Liver (tissue), 9 donors: ENCODE measurements around the gene CDKN2AIPNL. TPM values are rescaled to one million over a fixed set of nuclear protein-coding genes. Genes with fewer than 3 reads are reported as not detected.

ENCODE experiments used
- DNase-seq: peaks from one replicate; pipeline ENCODE4 v3.0.0-alpha.2; 2017; ENCODE audit warnings: low spot score
- H3K27ac ChIP-seq, 2 donors: one replicate each; pipeline ENCODE4 v1.7.0; 2013; ENCODE audit warnings: inconsistent platforms in 2 of 2, low read length in 2 of 2, control low read depth in 1 of 2, low read depth in 1 of 2, mild to moderate bottlenecking in 1 of 2
- H3K27me3 ChIP-seq, 4 donors: one replicate each; pipeline versions ENCODE4 v1.6.1 to v1.7.0; 2013; ENCODE audit warnings: low read length in 3 of 4, inconsistent platforms in 1 of 4, mild to moderate bottlenecking in 1 of 4, moderate library complexity in 1 of 4; ENCODE audit not compliant: control insufficient read depth in 4 of 4, insufficient read depth in 4 of 4
- H3K36me3 ChIP-seq, 4 donors: one replicate each; pipeline versions ENCODE4 v1.6.1 to v1.7.0; 2013; ENCODE audit warnings: low read length in 3 of 4, mild to moderate bottlenecking in 3 of 4, low read depth in 1 of 4, moderate library complexity in 1 of 4; ENCODE audit not compliant: control insufficient read depth in 4 of 4, insufficient read depth in 3 of 4
- H3K4me1 ChIP-seq, 4 donors: one replicate each; pipeline versions ENCODE4 v1.6.1 to v1.7.0; 2013; ENCODE audit warnings: low read length in 3 of 4, mild to moderate bottlenecking in 3 of 4, moderate library complexity in 1 of 4; ENCODE audit not compliant: control insufficient read depth in 4 of 4, insufficient read depth in 4 of 4
- H3K4me3 ChIP-seq, 3 donors: one replicate each; pipeline versions ENCODE4 v1.6.1 to v1.7.0; 2013; ENCODE audit warnings: low read length in 3 of 3, control low read depth in 1 of 3, low read depth in 1 of 3, mild to moderate bottlenecking in 1 of 3
- H3K9ac ChIP-seq, 2 donors: one replicate each; pipeline ENCODE4 v1.7.0; 2013; ENCODE audit warnings: low read length in 2 of 2, mild to moderate bottlenecking in 2 of 2, moderate library complexity in 2 of 2, control low read depth in 1 of 2, low read depth in 1 of 2
- H3K9me3 ChIP-seq, 4 donors: one replicate each; pipeline versions ENCODE4 v1.6.1 to v1.7.0; 2013; ENCODE audit warnings: low read length in 3 of 4; ENCODE audit not compliant: control insufficient read depth in 4 of 4
- GABPA ChIP-seq, 2 donors: IDR thresholded peaks in 1 of 2; conservative IDR thresholded peaks in 1 of 2; 2 replicates each; pipeline ENCODE4 v1.6.1; 2016; ENCODE audit warnings: antibody characterized with exemption in 2 of 2, mild to moderate bottlenecking in 1 of 2, moderate library complexity in 1 of 2
- JUND ChIP-seq, 2 donors: IDR thresholded peaks; 2 replicates each; pipeline ENCODE4 v1.6.1; 2016; ENCODE audit warnings: antibody characterized with exemption in 2 of 2
- NR2F2 ChIP-seq: IDR thresholded peaks from 2 replicates; pipeline ENCODE4 v1.6.1; 2016; ENCODE audit warnings: antibody characterized with exemption
- RAD21 ChIP-seq, 2 donors: IDR thresholded peaks; 2 replicates each; pipeline ENCODE4 v1.6.1; 2016; ENCODE audit warnings: antibody characterized with exemption in 2 of 2, mild to moderate bottlenecking in 2 of 2
- RXRA ChIP-seq, 2 donors: IDR thresholded peaks; 2 replicates each; pipeline ENCODE4 v1.6.1; 2017 to 2018; ENCODE audit warnings: antibody characterized with exemption in 2 of 2, mild to moderate bottlenecking in 1 of 2
- WGBS: extraction: QIAGEN DNeasy Blood & Tissue Kit; methylation state at CpG from one replicate; pipeline ENCODE4 v1.1.7; 2013; 5-methylcytosine and 5-hydroxymethylcytosine counted together
- polyA plus RNA-seq, 2 donors: library from polyadenylated mRNA; stranded (reverse) in 1 of 2; unstranded in 1 of 2; fragments of 200-250 nt in 1 of 2; fragments of >200 nt in 1 of 2; fragmentation: Nextera tagmentation in 1 of 2; extraction: Ambion mirVana in 1 of 2; gene quantifications; one replicate each; pipeline versions ENCODE4 v1.2.1 to v1.2.3, GENCODE V29; 2013 to 2015
- total RNA-seq, 2 donors: library from RNA; depleted of rRNA; stranded (reverse); fragments of >200 nt; gene quantifications; one replicate each; pipeline ENCODE4 v1.2.3, GENCODE V29; 2014
- TF ChIP-seq, protein P1 (sequence below): IDR thresholded peaks from 2 replicates; pipeline ENCODE4 v1.6.1; 2016; ENCODE audit warnings: antibody characterized with exemption
- TF ChIP-seq, protein P2 (sequence below): IDR thresholded peaks from 2 replicates; pipeline ENCODE4 v1.6.1; 2016; ENCODE audit warnings: antibody characterized with exemption
- TF ChIP-seq, protein P3 (sequence below): IDR thresholded peaks from 2 replicates; pipeline ENCODE4 v1.6.1; 2016; ENCODE audit warnings: antibody characterized with exemption, mild to moderate bottlenecking
- TF ChIP-seq, protein P4 (sequence below): fragments of 150-350 bp; IDR thresholded peaks from 2 replicates; pipeline ENCODE4 v1.5.1; 2017; ENCODE audit warnings: improper control_type of control experiment, low read depth, low read length; ENCODE audit not compliant: missing input control
- donor health status: healthy.
- donor health status: healthy.
- donor health status: healthy.
- donor health status: healthy.
- donor health status: healthy.

The CDKN2AIPNL gene
- total and polyA plus RNA-seq, 4 donors = 7.2 to 13.3 (median 9.3) TPM

DNA sequence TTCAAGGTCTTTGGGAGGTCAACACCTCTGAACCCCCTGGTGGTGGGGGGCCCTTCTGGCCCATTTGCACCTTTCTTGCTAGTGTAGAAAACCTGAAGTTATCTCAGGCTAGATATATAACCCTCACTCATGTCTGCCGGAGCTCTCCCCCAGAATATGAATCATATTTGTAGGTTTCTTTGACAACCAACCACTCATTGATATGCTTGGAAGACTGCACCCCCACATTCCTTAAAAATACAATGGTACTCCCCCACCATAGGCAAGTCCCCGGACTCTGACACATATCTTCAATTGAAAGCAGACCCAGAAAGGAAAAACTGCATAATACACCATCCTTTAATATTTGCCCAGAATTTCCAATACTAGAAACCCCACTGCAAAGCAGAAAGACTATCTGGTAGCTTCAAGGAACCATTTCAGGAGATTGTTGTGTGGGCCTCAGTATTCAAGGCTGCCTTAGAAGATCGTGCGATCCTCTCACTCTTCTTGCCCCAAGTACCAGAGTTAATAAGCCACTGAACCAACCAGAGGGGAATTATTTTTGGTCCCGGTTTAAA, 41.3 kb downstream of the CDKN2AIPNL start:
- Histone ChIP-seq H3K27ac (peak overlapping the region; percentile 95 to 100), H3K4me3 (peak overlapping the region; percentile 21 to 69 (median 29)), H3K36me3 (peaks cover 0 to 7% (median 3%) of the 10 kb centered on the region in 4 donors), H3K9me3 (no peaks in the 10 kb centered on the region), H3K27me3 (no peaks in the 10 kb centered on the region), H3K9ac (peak overlapping the region; percentile 92 to 94), H3K4me1 (peaks cover 2 to 24% (median 20%) of the 10 kb centered on the region in 4 donors)
- no peak for DNase-seq
- 32% methylated on average over 5 of the region's 5 CpGs for WGBS
- no peak for TF ChIP-seq RAD21 (IDR thresholded peaks at IDR 0.05)
- no peak for TF ChIP-seq RXRA (IDR thresholded peaks at IDR 0.05)
- no peak for TF ChIP-seq JUND (IDR thresholded peaks at IDR 0.05)
- no peak for TF ChIP-seq NR2F2
- TF ChIP-seq, protein P1, sequence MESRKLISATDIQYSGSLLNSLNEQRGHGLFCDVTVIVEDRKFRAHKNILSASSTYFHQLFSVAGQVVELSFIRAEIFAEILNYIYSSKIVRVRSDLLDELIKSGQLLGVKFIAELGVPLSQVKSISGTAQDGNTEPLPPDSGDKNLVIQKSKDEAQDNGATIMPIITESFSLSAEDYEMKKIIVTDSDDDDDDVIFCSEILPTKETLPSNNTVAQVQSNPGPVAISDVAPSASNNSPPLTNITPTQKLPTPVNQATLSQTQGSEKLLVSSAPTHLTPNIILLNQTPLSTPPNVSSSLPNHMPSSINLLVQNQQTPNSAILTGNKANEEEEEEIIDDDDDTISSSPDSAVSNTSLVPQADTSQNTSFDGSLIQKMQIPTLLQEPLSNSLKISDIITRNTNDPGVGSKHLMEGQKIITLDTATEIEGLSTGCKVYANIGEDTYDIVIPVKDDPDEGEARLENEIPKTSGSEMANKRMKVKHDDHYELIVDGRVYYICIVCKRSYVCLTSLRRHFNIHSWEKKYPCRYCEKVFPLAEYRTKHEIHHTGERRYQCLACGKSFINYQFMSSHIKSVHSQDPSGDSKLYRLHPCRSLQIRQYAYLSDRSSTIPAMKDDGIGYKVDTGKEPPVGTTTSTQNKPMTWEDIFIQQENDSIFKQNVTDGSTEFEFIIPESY = no peak
- TF ChIP-seq GABPA (IDR thresholded peaks at IDR 0.05 in 1 of 2, conservative IDR thresholded peaks at IDR 0.05 in 1 of 2) = no peak
- TF ChIP-seq, protein P2, sequence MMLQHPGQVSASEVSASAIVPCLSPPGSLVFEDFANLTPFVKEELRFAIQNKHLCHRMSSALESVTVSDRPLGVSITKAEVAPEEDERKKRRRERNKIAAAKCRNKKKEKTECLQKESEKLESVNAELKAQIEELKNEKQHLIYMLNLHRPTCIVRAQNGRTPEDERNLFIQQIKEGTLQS = no peak

DNA sequence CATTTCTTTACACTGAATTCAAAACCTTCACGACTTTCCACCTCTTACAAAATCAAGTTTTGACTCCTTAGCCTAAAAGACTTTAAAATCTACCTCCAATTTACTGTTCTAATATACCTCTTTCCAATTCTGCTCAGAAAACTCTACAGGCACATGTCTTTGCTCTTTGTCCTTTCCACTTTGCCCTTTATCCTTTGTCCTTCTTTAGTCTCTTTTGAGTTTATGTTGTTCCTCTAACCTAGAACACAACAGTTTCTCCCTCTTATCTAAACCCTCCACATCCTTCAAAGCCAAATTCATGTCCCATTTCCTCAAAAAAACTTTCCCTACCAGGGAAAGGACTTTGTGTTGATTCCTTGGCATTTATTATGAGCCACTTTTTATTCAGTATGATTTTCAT, 46.1 kb downstream of the CDKN2AIPNL start:
- TF ChIP-seq NR2F2 = no peak
- TF ChIP-seq, protein P3, sequence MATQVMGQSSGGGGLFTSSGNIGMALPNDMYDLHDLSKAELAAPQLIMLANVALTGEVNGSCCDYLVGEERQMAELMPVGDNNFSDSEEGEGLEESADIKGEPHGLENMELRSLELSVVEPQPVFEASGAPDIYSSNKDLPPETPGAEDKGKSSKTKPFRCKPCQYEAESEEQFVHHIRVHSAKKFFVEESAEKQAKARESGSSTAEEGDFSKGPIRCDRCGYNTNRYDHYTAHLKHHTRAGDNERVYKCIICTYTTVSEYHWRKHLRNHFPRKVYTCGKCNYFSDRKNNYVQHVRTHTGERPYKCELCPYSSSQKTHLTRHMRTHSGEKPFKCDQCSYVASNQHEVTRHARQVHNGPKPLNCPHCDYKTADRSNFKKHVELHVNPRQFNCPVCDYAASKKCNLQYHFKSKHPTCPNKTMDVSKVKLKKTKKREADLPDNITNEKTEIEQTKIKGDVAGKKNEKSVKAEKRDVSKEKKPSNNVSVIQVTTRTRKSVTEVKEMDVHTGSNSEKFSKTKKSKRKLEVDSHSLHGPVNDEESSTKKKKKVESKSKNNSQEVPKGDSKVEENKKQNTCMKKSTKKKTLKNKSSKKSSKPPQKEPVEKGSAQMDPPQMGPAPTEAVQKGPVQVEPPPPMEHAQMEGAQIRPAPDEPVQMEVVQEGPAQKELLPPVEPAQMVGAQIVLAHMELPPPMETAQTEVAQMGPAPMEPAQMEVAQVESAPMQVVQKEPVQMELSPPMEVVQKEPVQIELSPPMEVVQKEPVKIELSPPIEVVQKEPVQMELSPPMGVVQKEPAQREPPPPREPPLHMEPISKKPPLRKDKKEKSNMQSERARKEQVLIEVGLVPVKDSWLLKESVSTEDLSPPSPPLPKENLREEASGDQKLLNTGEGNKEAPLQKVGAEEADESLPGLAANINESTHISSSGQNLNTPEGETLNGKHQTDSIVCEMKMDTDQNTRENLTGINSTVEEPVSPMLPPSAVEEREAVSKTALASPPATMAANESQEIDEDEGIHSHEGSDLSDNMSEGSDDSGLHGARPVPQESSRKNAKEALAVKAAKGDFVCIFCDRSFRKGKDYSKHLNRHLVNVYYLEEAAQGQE = no peak
- TF ChIP-seq, protein P2 = no peak
- TF ChIP-seq, protein P4, sequence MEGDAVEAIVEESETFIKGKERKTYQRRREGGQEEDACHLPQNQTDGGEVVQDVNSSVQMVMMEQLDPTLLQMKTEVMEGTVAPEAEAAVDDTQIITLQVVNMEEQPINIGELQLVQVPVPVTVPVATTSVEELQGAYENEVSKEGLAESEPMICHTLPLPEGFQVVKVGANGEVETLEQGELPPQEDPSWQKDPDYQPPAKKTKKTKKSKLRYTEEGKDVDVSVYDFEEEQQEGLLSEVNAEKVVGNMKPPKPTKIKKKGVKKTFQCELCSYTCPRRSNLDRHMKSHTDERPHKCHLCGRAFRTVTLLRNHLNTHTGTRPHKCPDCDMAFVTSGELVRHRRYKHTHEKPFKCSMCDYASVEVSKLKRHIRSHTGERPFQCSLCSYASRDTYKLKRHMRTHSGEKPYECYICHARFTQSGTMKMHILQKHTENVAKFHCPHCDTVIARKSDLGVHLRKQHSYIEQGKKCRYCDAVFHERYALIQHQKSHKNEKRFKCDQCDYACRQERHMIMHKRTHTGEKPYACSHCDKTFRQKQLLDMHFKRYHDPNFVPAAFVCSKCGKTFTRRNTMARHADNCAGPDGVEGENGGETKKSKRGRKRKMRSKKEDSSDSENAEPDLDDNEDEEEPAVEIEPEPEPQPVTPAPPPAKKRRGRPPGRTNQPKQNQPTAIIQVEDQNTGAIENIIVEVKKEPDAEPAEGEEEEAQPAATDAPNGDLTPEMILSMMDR = no peak
- H3K4me3 ChIP-seq = no peak overlapping the region
- 97% methylated on average over 1 of the region's 1 CpG for WGBS

More for the DNA sequence above, 46.1 kb downstream of the CDKN2AIPNL start:
- Histone ChIP-seq H3K9ac (no peak overlapping the region), H3K9me3 (no peaks in the 10 kb centered on the region), H3K27ac (no peak overlapping the region), H3K27me3 (no peaks in the 10 kb centered on the region), H3K4me1 (peaks cover 2 to 12% (median 11%) of the 10 kb centered on the region in 4 donors), H3K36me3 (no peaks in the 10 kb centered on the region)
- no peak for DNase-seq
